ENCODE results near the gene TSC22D2.

Gene TSC22D2

GRCh38 chr3:150408221-150409124, at the start of gene TSC22D2:
Gene TSC22D2, plus strand, starts transcription at chr3:150408298. Its CDS starts 1,053 bp downstream, at chr3:150409351.
- DNase-seq (ENCODE audit: low read depth in 1 of 2, low spot score in 1 of 2), result peak; percentile 95 to 99

GRCh38 chr3:150359381-150359780, 48.7 kb upstream of the TSC22D2 start:
- DNase-seq (ENCODE audit: low read depth in 1 of 2, low spot score in 1 of 2), result no peak

GRCh38 chr3:150360966-150361365, 47.1 kb upstream of the TSC22D2 start:
- no peak for DNase-seq (ENCODE audit: low read depth in 1 of 2, low spot score in 1 of 2)

- no peak for DNase-seq (ENCODE audit: low read depth in 1 of 2, low spot score in 1 of 2)
These were observed 45.4 kb upstream of the TSC22D2 start for GRCh38 chr3:150362515-150363302.

GRCh38 chr3:150363420-150363819, 44.7 kb upstream of the TSC22D2 start:
- no peak for DNase-seq (ENCODE audit: low read depth in 1 of 2, low spot score in 1 of 2)

GRCh38 chr3:150365132-150365604, 42.9 kb upstream of the TSC22D2 start:
- DNase-seq (ENCODE audit: low read depth in 1 of 2, low spot score in 1 of 2), result no peak

GRCh38 chr3:150367757-150368156, 40.3 kb upstream of the TSC22D2 start:
- DNase-seq (ENCODE audit: low read depth in 1 of 2, low spot score in 1 of 2), result no peak

- DNase-seq (ENCODE audit: low read depth in 1 of 2, low spot score in 1 of 2), result no peak
These were observed 37.9 kb upstream of the TSC22D2 start for GRCh38 chr3:150370122-150370602.

- DNase-seq (ENCODE audit: low read depth in 1 of 2, low spot score in 1 of 2), result no peak
These were observed 37.1 kb upstream of the TSC22D2 start for GRCh38 chr3:150370999-150371398.

- DNase-seq (ENCODE audit: low read depth in 1 of 2, low spot score in 1 of 2), result no peak
These were observed 36.3 kb upstream of the TSC22D2 start for GRCh38 chr3:150371741-150372254.

GRCh38 chr3:150372320-150372719, 35.8 kb upstream of the TSC22D2 start:
- DNase-seq (ENCODE audit: low read depth in 1 of 2, low spot score in 1 of 2), result no peak

- no peak for DNase-seq (ENCODE audit: low read depth in 1 of 2, low spot score in 1 of 2)
These were observed 35.4 kb upstream of the TSC22D2 start for GRCh38 chr3:150372722-150373121.

GRCh38 chr3:150373234-150373875, 34.7 kb upstream of the TSC22D2 start:
- no peak for DNase-seq (ENCODE audit: low read depth in 1 of 2, low spot score in 1 of 2)

GRCh38 chr3:150374975-150375374, 33.1 kb upstream of the TSC22D2 start:
- DNase-seq (ENCODE audit: low read depth in 1 of 2, low spot score in 1 of 2), result no peak

GRCh38 chr3:150376001-150376848, 31.9 kb upstream of the TSC22D2 start:
- DNase-seq (ENCODE audit: low read depth in 1 of 2, low spot score in 1 of 2), result no peak

- DNase-seq (ENCODE audit: low read depth in 1 of 2, low spot score in 1 of 2), result no peak
These were observed 30.3 kb upstream of the TSC22D2 start for GRCh38 chr3:150377601-150378300.

- no peak for DNase-seq (ENCODE audit: low read depth in 1 of 2, low spot score in 1 of 2)
These were observed 29.8 kb upstream of the TSC22D2 start for GRCh38 chr3:150378301-150378748.

- DNase-seq (ENCODE audit: low read depth in 1 of 2, low spot score in 1 of 2), result no peak
These were observed 28.6 kb upstream of the TSC22D2 start for GRCh38 chr3:150379469-150379868.

Measured in stimulated activated CD4-positive, alpha-beta T cell treated with anti-CD3 and anti-CD28 coated beads, Interleukin-15, amount 100 ng/mL, for 1 hour (primary cell).